Measurements from ENCODE around the gene AGAP1. TPM values are rescaled to one million over a fixed set of nuclear protein-coding genes. Genes with fewer than 3 reads are reported as not detected.

The AGAP1 gene
- total RNA-seq, 6 experiments from 2014 or later, result 8.1 to 11.2 (median 9.8) TPM

GRCh38 chr2:235977445-235977844 lies 483.6 kb downstream of the AGAP1 start:
- Histone ChIP-seq H3K4me1 (no peaks in the 10 kb centered on the region), H3K9me3 (no peaks in the 10 kb centered on the region), H3K4me3 (no peak overlapping the region), H3K36me3 (no peaks in the 10 kb centered on the region), H3K27me3 (no peaks in the 10 kb centered on the region), H3K27ac (no peak overlapping the region)
- 91% methylated on average over 8 of the region's 9 CpGs for WGBS (ENCODE audit: insufficient coverage, low coverage, low lambda C conversion rate, missing lambda C conversion rate)
- no peak for TF ChIP-seq CTCF (IDR thresholded peaks at IDR 0.05)
- no peak for TF ChIP-seq POLR2A (IDR thresholded peaks at IDR 0.05)
- DNase-seq (no peak), ATAC-seq (no peak)
- intact Hi-C loops (cut with DNase I), result no loop called here

GRCh38 chr2:235978022-235978421 lies 484.2 kb downstream of the AGAP1 start:
- no peaks in the 10 kb centered on the region for H3K4me1 ChIP-seq
- H3K27ac ChIP-seq, result no peak overlapping the region
- no peaks in the 10 kb centered on the region for H3K27me3 ChIP-seq
- TF ChIP-seq POLR2A (IDR thresholded peaks at IDR 0.05) (no peak), CTCF (IDR thresholded peaks at IDR 0.05) (no peak)
- H3K4me3 ChIP-seq, result no peak overlapping the region
- DNase-seq (no peak), ATAC-seq (no peak)
- no peaks in the 10 kb centered on the region for H3K9me3 ChIP-seq
- intact Hi-C loops (cut with DNase I), result no loop called here
- WGBS (ENCODE audit: insufficient coverage, low coverage, low lambda C conversion rate, missing lambda C conversion rate), result 100% methylated on average over 1 of the region's 1 CpG
- H3K36me3 ChIP-seq, result no peaks in the 10 kb centered on the region

GRCh38 chr2:235979037-235979436 lies 485.2 kb downstream of the AGAP1 start:
- DNase-seq (no peak), ATAC-seq (no peak)
- intact Hi-C loops (cut with DNase I), result no loop called here
- TF ChIP-seq POLR2A (IDR thresholded peaks at IDR 0.05), result no peak
- no peak for TF ChIP-seq CTCF (IDR thresholded peaks at IDR 0.05)
- 89% methylated on average over 8 of the region's 8 CpGs for WGBS (ENCODE audit: insufficient coverage, low coverage, low lambda C conversion rate, missing lambda C conversion rate)
- H3K4me3 ChIP-seq, result no peak overlapping the region
- H3K36me3 ChIP-seq, result no peaks in the 10 kb centered on the region
- no peaks in the 10 kb centered on the region for H3K9me3 ChIP-seq
- H3K27ac ChIP-seq, result no peak overlapping the region
- H3K27me3 ChIP-seq, result no peaks in the 10 kb centered on the region
- no peaks in the 10 kb centered on the region for H3K4me1 ChIP-seq

- ATAC-seq (no peak), DNase-seq (no peak)
- Histone ChIP-seq H3K9me3 (no peaks in the 10 kb centered on the region), H3K4me1 (no peaks in the 10 kb centered on the region), H3K4me3 (no peak overlapping the region), H3K27ac (no peak overlapping the region), H3K27me3 (no peaks in the 10 kb centered on the region), H3K36me3 (no peaks in the 10 kb centered on the region)
- intact Hi-C loops (cut with DNase I), result no loop called here
- WGBS (ENCODE audit: insufficient coverage, low coverage, low lambda C conversion rate, missing lambda C conversion rate), result 94% methylated on average over 10 of the region's 15 CpGs
- TF ChIP-seq POLR2A (IDR thresholded peaks at IDR 0.05) (no peak), CTCF (IDR thresholded peaks at IDR 0.05) (no peak)
Observed at GRCh38 chr2:235979753-235980435, 486.1 kb downstream of the AGAP1 start.

Measured in right lobe of liver (tissue), 6 donors.